ENCODE measurements around the gene CLEC20A. TPM values are rescaled to one million over a fixed set of nuclear protein-coding genes. Genes with fewer than 3 reads are reported as not detected.

Gene CLEC20A
- total RNA-seq, 1 donor from 2014 or later, result not detected

- Mint-ChIP-seq H3K36me3 (ENCODE audit: low read depth) (no peaks in the 10 kb centered on the region), H3K9me3 (ENCODE audit: low read depth) (no peaks in the 10 kb centered on the region), H3K4me1 (ENCODE audit: low read depth) (no peaks in the 10 kb centered on the region), H3K27me3 (ENCODE audit: low read depth) (no peaks in the 10 kb centered on the region), H3K4me3 (ENCODE audit: unreplicated experiment) (no peak overlapping the region), H3K27ac (ENCODE audit: unreplicated experiment) (no peak overlapping the region)
- TF ChIP-seq, protein P1, sequence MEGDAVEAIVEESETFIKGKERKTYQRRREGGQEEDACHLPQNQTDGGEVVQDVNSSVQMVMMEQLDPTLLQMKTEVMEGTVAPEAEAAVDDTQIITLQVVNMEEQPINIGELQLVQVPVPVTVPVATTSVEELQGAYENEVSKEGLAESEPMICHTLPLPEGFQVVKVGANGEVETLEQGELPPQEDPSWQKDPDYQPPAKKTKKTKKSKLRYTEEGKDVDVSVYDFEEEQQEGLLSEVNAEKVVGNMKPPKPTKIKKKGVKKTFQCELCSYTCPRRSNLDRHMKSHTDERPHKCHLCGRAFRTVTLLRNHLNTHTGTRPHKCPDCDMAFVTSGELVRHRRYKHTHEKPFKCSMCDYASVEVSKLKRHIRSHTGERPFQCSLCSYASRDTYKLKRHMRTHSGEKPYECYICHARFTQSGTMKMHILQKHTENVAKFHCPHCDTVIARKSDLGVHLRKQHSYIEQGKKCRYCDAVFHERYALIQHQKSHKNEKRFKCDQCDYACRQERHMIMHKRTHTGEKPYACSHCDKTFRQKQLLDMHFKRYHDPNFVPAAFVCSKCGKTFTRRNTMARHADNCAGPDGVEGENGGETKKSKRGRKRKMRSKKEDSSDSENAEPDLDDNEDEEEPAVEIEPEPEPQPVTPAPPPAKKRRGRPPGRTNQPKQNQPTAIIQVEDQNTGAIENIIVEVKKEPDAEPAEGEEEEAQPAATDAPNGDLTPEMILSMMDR (IDR thresholded peaks at IDR 0.05), result no peak
- no peak for DNase-seq (ENCODE audit: low spot score)
These were observed 6.6 kb downstream of the CLEC20A start for GRCh38 chr1:178490136-178490535.

GRCh38 chr1:178489399-178489798 is 7.4 kb downstream of the CLEC20A start:
- Mint-ChIP-seq H3K36me3 (ENCODE audit: low read depth) (no peaks in the 10 kb centered on the region), H3K9me3 (ENCODE audit: low read depth) (no peaks in the 10 kb centered on the region), H3K4me1 (ENCODE audit: low read depth) (no peaks in the 10 kb centered on the region), H3K27me3 (ENCODE audit: low read depth) (no peaks in the 10 kb centered on the region), H3K27ac (ENCODE audit: unreplicated experiment) (no peak overlapping the region), H3K4me3 (ENCODE audit: unreplicated experiment) (no peak overlapping the region)
- DNase-seq (ENCODE audit: low spot score), result no peak
- TF ChIP-seq, protein P1 (IDR thresholded peaks at IDR 0.05), result no peak

- H3K27ac Mint-ChIP-seq (ENCODE audit: unreplicated experiment), result no peak overlapping the region
- H3K4me1 Mint-ChIP-seq (ENCODE audit: low read depth), result no peaks in the 10 kb centered on the region
- peaks cover 2% of the 10 kb centered on the region for H3K36me3 Mint-ChIP-seq (ENCODE audit: low read depth)
- H3K27me3 Mint-ChIP-seq (ENCODE audit: low read depth), result no peaks in the 10 kb centered on the region
- no peak overlapping the region for H3K4me3 Mint-ChIP-seq (ENCODE audit: unreplicated experiment)
- no peak for DNase-seq (ENCODE audit: low spot score)
- H3K9me3 Mint-ChIP-seq (ENCODE audit: low read depth), result no peaks in the 10 kb centered on the region
- TF ChIP-seq, protein P1 (IDR thresholded peaks at IDR 0.05), result no peak
These were observed 8.4 kb downstream of the CLEC20A start for GRCh38 chr1:178488393-178488792.

DNA sequence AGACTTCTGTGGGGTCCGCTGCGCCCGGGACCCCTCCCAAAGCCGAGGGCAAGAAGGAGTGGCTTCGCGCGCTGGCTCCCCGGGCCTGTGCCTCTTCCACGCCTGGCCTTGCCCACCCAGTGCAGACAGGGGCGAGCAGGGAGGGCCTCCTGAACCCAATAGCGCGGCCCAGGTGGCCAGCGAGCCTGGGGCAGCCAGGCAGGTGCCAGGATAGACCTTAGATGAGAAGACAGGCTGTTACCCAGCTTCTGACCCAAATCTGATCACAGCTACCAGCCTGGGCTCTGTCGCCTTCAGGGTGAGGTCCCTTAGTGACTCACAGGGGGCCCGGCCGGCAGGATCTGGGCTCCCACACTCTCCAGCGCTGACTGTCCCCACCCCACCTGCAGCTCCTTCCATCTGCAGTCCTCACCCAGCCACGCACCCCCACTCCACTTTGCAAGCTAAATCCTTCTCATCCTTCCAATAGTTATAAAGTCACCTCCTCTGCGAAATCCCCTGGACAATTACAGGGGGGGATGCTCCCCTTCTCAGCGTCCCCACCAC is 9.6 kb downstream of the CLEC20A start:
- H3K27ac Mint-ChIP-seq (ENCODE audit: unreplicated experiment), result no peak overlapping the region
- no peak for DNase-seq (ENCODE audit: low spot score)
- TF ChIP-seq, protein P1 (IDR thresholded peaks at IDR 0.05), result no peak

GRCh38 chr1:178486100-178487069 is 10.4 kb downstream of the CLEC20A start:
- H3K27me3 Mint-ChIP-seq (ENCODE audit: low read depth), result no peaks in the 10 kb centered on the region
- H3K4me1 Mint-ChIP-seq (ENCODE audit: low read depth), result no peaks in the 10 kb centered on the region
- TF ChIP-seq, protein P1 (IDR thresholded peaks at IDR 0.05), result no peak
- H3K36me3 Mint-ChIP-seq (ENCODE audit: low read depth), result peaks cover 3% of the 10 kb centered on the region
- no peaks in the 10 kb centered on the region for H3K9me3 Mint-ChIP-seq (ENCODE audit: low read depth)
- no peak for DNase-seq (ENCODE audit: low spot score)
- H3K27ac Mint-ChIP-seq (ENCODE audit: unreplicated experiment), result no peak overlapping the region
- H3K4me3 Mint-ChIP-seq (ENCODE audit: unreplicated experiment), result no peak overlapping the region

More for the DNA sequence above, 9.6 kb downstream of the CLEC20A start:
- H3K36me3 Mint-ChIP-seq (ENCODE audit: low read depth), result peaks cover 3% of the 10 kb centered on the region
- no peaks in the 10 kb centered on the region for H3K4me1 Mint-ChIP-seq (ENCODE audit: low read depth)
- H3K27me3 Mint-ChIP-seq (ENCODE audit: low read depth), result no peaks in the 10 kb centered on the region
- H3K9me3 Mint-ChIP-seq (ENCODE audit: low read depth), result no peaks in the 10 kb centered on the region
- no peak overlapping the region for H3K4me3 Mint-ChIP-seq (ENCODE audit: unreplicated experiment)
